Naive thymus-derived CD4-positive, alpha-beta T cell (primary cell): ENCODE data around the gene ARHGAP10. TPM values are rescaled to one million over a fixed set of nuclear protein-coding genes. Genes with fewer than 3 reads are reported as not detected.

Experiments used
- ATAC-seq: fragments of 150-1000 bp; cut with Tn5 transposase; 2 replicates; pipeline ENCODE4 v1.10.0; 2021; ENCODE audit warnings: mild to moderate bottlenecking, moderate library complexity
- CTCF ChIA-PET: fragments of 350-600 bp; sonication (Branson Sonifier 250); formaldehyde crosslinking; loops from one replicate; lab custom pipeline; 2021; ENCODE audit warnings: antibody characterized with exemption; lab: Charles Lee
- POLR2A ChIA-PET: fragments of 350-600 bp; sonication (Branson Sonifier 250); formaldehyde crosslinking; loops from one replicate; lab custom pipeline; 2021; ENCODE audit warnings: antibody characterized with exemption, inconsistent platforms; lab: Charles Lee
- DNase-seq, 9 donors: peaks; one replicate each; pipeline versions ENCODE4 v3.0.0 to v3.0.0-alpha.2; 2020 to 2022; ENCODE audit warnings: mixed read lengths in 1 of 9
- H3K27ac ChIP-seq: one replicate; pipeline ENCODE4 v1.7.0; 2013; ENCODE audit warnings: mild to moderate bottlenecking, low read depth, low read length, moderate library complexity
- H3K27me3 ChIP-seq, 2 donors: one replicate each; pipeline ENCODE4 v1.7.0; 2013; ENCODE audit warnings: low read length in 2 of 2, mild to moderate bottlenecking in 2 of 2, moderate library complexity in 2 of 2; ENCODE audit not compliant: control insufficient read depth in 2 of 2, insufficient read depth in 2 of 2
- H3K36me3 ChIP-seq, 3 experiments: 1 replicate in 2 of 3; 2 replicates in 1 of 3; pipeline ENCODE4 v1.7.0; 2013; ENCODE audit warnings: low read length in 3 of 3, mild to moderate bottlenecking in 3 of 3, moderate library complexity in 1 of 3; ENCODE audit not compliant: insufficient read depth in 3 of 3, control insufficient read depth in 2 of 3
- H3K4me1 ChIP-seq, 2 donors: one replicate each; pipeline ENCODE4 v1.7.0; 2013; ENCODE audit warnings: low read length in 2 of 2, mild to moderate bottlenecking in 2 of 2, moderate library complexity in 1 of 2; ENCODE audit not compliant: control insufficient read depth in 2 of 2, insufficient read depth in 2 of 2
- H3K4me3 ChIP-seq: 2 replicates; pipeline ENCODE4 v1.7.0; 2013; ENCODE audit warnings: mild to moderate bottlenecking, low read length
- H3K9me3 ChIP-seq, 3 experiments: 1 replicate in 2 of 3; 2 replicates in 1 of 3; pipeline ENCODE4 v1.7.0; 2013; ENCODE audit warnings: low read length in 3 of 3; ENCODE audit not compliant: control insufficient read depth in 2 of 3
- H3K27ac Mint-ChIP-seq, 9 donors: one replicate each; pipeline ENCODE4 v1.8.0; 2020 to 2022; ENCODE audit warnings: mixed read lengths in 9 of 9, mild to moderate bottlenecking in 8 of 9, moderate library complexity in 5 of 9, inconsistent platforms in 2 of 9
- H3K27me3 Mint-ChIP-seq, 5 donors: one replicate each; pipeline ENCODE4 v1.8.0; 2021 to 2022; ENCODE audit warnings: mixed read lengths in 5 of 5, mild to moderate bottlenecking in 1 of 5
- H3K36me3 Mint-ChIP-seq, 5 donors: one replicate each; pipeline ENCODE4 v1.8.0; 2020 to 2022; ENCODE audit warnings: mixed read lengths in 5 of 5, mild to moderate bottlenecking in 3 of 5, inconsistent platforms in 1 of 5
- H3K4me1 Mint-ChIP-seq, 7 donors: one replicate each; pipeline ENCODE4 v1.8.0; 2020 to 2022; ENCODE audit warnings: mixed read lengths in 7 of 7, mild to moderate bottlenecking in 3 of 7, inconsistent platforms in 1 of 7
- H3K4me3 Mint-ChIP-seq, 10 donors: one replicate each; pipeline ENCODE4 v1.8.0; 2020 to 2022; ENCODE audit warnings: mild to moderate bottlenecking in 10 of 10, mixed read lengths in 10 of 10, moderate library complexity in 6 of 10, inconsistent platforms in 2 of 10
- H3K9me3 Mint-ChIP-seq, 11 donors: one replicate each; pipeline ENCODE4 v1.8.0; 2020 to 2022; ENCODE audit warnings: mixed read lengths in 11 of 11, mild to moderate bottlenecking in 4 of 11, inconsistent platforms in 1 of 11, moderate library complexity in 1 of 11
- intact Hi-C, 2 donors: fragments of 100-400 bp; cut with micrococcal nuclease; formaldehyde crosslinking; loops; one replicate each; pipeline ENCODE4 v1.15.1; 2023
- polyA plus RNA-seq, 2 donors: library from polyadenylated mRNA; unstranded; fragments of 300-500 nt; fragmentation: Illumina TruSeq; gene quantifications; one replicate each; pipeline ENCODE4 v1.2.3, GENCODE V29; 2021
- total RNA-seq, 6 experiments: library from RNA in 5 of 6; stranded (reverse) in 5 of 6; gene quantifications; 1 replicate in 5 of 6; 2 replicates in 1 of 6; pipeline ENCODE4 v1.2.3 and lab custom pipeline; 2021 to 2026

The ARHGAP10 gene
- total and polyA plus RNA-seq, 7 experiments from 2014 or later = 1.9 to 8.5 (median 3.0) TPM

DNA sequence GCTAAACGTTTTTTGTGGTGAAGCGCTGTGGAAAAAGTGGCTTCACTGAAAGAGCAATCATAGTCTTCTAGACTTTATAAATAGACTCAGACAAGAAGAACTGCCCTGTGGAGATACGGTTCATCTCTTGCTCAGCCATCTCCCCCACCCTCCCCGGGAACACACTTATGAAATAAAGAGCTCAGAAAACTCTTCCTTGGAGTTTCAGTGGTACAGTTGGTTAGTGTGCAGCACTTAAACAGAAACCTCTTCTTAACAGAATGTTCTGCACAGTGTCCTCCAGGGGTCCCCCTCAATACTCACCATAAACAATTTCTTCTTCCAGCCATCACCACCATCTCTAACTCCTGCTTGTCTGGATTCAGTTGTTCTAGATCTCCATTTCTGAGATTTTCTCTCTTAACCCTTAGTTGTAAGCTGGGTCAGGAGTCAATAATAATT is 313.0 kb downstream of the ARHGAP10 start:
- POLR2A ChIA-PET = no interaction called here
- Mint-ChIP-seq H3K27ac (peak overlapping the region in 2 of 9 donors; percentile 21 to 47), H3K36me3 (peaks cover 0 to 10% (median 0%) of the 10 kb centered on the region in 5 donors), H3K27me3 (no peaks in the 10 kb centered on the region), H3K4me3 (no peak overlapping the region), H3K4me1 (peaks cover 7 to 26% (median 17%) of the 10 kb centered on the region in 7 donors), H3K9me3 (no peaks in the 10 kb centered on the region)
- H3K36me3 ChIP-seq = no peaks in the 10 kb centered on the region
- intact Hi-C loops = loop anchor here (1.0 to 2.0 kb wide), 3 partner anchors 16 to 725 kb away; no protein-coding TSS in a partner anchor
- ATAC-seq (peak; percentile 71), DNase-seq (peak in 5 of 9 donors; percentile 20 to 58 (median 46))
- CTCF ChIA-PET = interaction anchor here (1.0 to 1.6 kb wide), 3 partner anchors 10 to 282 kb away, joined by 3 to 4 read pairs (median 3); no protein-coding TSS in a partner anchor
- peaks cover 4% of the 10 kb centered on the region in 2 donors for H3K4me1 ChIP-seq
- no peaks in the 10 kb centered on the region for H3K9me3 ChIP-seq
- no peak overlapping the region for H3K27ac ChIP-seq
- H3K4me3 ChIP-seq = no peak overlapping the region
- no peaks in the 10 kb centered on the region for H3K27me3 ChIP-seq

DNA sequence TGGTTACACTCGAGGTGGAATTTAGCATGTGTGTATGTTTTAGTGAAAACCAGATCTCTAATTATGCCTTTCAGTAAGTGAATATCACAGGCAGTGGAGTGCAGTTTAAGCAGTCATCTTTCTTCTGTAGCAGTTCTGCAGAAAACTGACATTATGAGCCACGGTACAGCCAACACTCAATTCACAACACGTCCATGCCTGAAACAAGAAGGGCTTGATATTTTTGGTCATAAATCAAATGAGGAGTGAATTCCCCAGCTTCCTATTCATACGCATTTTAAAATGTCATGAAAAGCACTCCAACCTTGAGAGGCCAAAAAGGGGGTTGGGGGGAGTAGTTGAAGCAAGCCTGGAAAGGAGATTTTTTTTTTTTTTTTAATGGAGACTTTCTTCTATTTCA is 316.7 kb downstream of the ARHGAP10 start:
- ChIA-PET POLR2A (interaction anchor here (1.2 to 1.4 kb wide), 2 partner anchors 394 to 398 kb away, joined by 3 to 4 read pairs; partner anchors contain the start of gene NR3C2), CTCF (interaction anchor here (0.7 kb wide), 1 partner anchor 208 kb away, joined by 3 read pairs; no protein-coding TSS in a partner anchor)
- Histone ChIP-seq H3K27ac (no peak overlapping the region), H3K27me3 (no peaks in the 10 kb centered on the region), H3K4me1 (peaks cover 30 to 32% of the 10 kb centered on the region in 2 donors), H3K9me3 (no peaks in the 10 kb centered on the region), H3K36me3 (no peaks in the 10 kb centered on the region), H3K4me3 (no peak overlapping the region)
- Mint-ChIP-seq H3K9me3 (peaks cover 0 to 8% (median 0%) of the 10 kb centered on the region in 11 donors), H3K36me3 (peaks cover 0 to 6% (median 2%) of the 10 kb centered on the region in 5 donors), H3K4me3 (no peak overlapping the region), H3K27ac (peak overlapping the region in 3 of 9 donors; percentile 13 to 20 (median 19)), H3K27me3 (no peaks in the 10 kb centered on the region), H3K4me1 (peaks cover 33 to 59% (median 49%) of the 10 kb centered on the region in 7 donors)
- no peak for DNase-seq
- no peak for ATAC-seq
- intact Hi-C loops = no loop called here

DNA sequence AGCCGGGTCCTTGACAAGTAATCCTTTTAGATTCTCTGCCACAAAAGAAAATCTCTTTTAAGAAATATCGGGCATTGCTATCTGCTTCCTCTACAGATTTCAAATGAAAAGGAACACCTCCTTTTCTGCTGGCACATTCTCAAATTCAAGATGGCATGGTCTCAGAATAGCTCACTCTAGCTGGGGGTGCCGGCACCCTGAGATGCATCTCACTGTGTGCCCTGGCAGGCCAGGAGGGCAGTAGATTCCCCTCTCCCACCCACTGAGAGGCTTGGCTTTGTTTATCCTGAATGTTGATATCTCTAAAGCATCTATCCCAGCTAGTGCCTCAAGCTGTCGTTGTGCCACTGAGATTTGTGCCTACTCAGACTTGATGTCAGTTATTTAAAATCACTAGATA is 319.5 kb downstream of the ARHGAP10 start:
- H3K4me1 Mint-ChIP-seq = peaks cover 44 to 69% (median 66%) of the 10 kb centered on the region in 7 donors
- CTCF ChIA-PET = interaction anchor here (1.8 kb wide), 1 partner anchor 10 kb away, joined by 6 read pairs; no protein-coding TSS in a partner anchor

DNA sequence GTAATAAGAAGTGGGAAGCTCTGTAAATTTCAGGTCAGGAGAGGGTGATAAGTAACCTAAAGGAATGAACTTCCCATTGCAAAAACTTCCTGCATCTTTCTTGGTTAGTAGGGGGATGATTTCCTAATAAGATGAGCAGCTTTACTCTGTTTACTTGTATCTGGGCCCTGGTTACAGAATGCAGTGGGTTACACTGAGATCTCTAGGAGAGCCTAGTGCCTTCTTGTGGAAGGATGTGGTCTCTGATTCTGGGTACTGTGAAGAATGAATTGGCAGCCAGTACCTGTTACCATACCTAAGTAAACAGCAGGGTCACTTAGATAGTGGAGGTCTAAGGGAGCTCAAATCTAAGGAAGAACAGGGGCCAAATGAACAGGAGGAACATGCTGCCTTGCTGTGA is 320.6 kb downstream of the ARHGAP10 start:
- peak in 7 of 9 donors; percentile 32 to 87 (median 81) for DNase-seq
- H3K4me3 ChIP-seq = peak overlapping the region; percentile 20
- peaks cover 57 to 63% of the 10 kb centered on the region in 2 donors for H3K4me1 ChIP-seq
- no peaks in the 10 kb centered on the region for H3K27me3 Mint-ChIP-seq
- peak; percentile 86 for ATAC-seq
- intact Hi-C loops = loop anchor here (1.0 to 10.0 kb wide), 9 partner anchors 8 to 1875 kb away; partner anchors contain the start of genes ARHGAP10 (in 1 of the 2), LSM6 (in 1 of the 2), NR3C2 (in 1 of the 2) and PRMT9 (in 1 of the 2)
- H3K4me1 Mint-ChIP-seq = peaks cover 49 to 71% (median 67%) of the 10 kb centered on the region in 7 donors
- peak overlapping the region; percentile 2 to 82 (median 67) for H3K4me3 Mint-ChIP-seq
- H3K36me3 Mint-ChIP-seq = peaks cover 3 to 15% (median 4%) of the 10 kb centered on the region in 5 donors
- peaks cover 0 to 40% (median 5%) of the 10 kb centered on the region in 11 donors for H3K9me3 Mint-ChIP-seq
- H3K27me3 ChIP-seq = no peaks in the 10 kb centered on the region
- peak overlapping the region; percentile 82 to 99 (median 93) for H3K27ac Mint-ChIP-seq
- ChIA-PET CTCF (interaction anchor here (0.7 to 1.8 kb wide), 5 partner anchors 9 to 67 kb away, joined by 3 to 6 read pairs (median 6); no protein-coding TSS in a partner anchor), POLR2A (interaction anchor here (0.8 to 7.4 kb wide), 7 partner anchors 9 to 394 kb away, joined by 3 to 99 read pairs (median 4); partner anchors contain the start of gene NR3C2)
- H3K9me3 ChIP-seq = peaks cover 0 to 7% (median 0%) of the 10 kb centered on the region in 3 experiments
- H3K36me3 ChIP-seq = no peaks in the 10 kb centered on the region
- H3K27ac ChIP-seq = peak overlapping the region; percentile 72

More for the DNA sequence above, 319.5 kb downstream of the ARHGAP10 start:
- Histone ChIP-seq H3K27ac (peak overlapping the region; percentile 72), H3K27me3 (no peaks in the 10 kb centered on the region), H3K4me3 (peak overlapping the region; percentile 1), H3K4me1 (peaks cover 51 to 54% of the 10 kb centered on the region in 2 donors), H3K36me3 (no peaks in the 10 kb centered on the region), H3K9me3 (no peaks in the 10 kb centered on the region)
- Mint-ChIP-seq H3K36me3 (peaks cover 0 to 10% (median 4%) of the 10 kb centered on the region in 5 donors), H3K27ac (peak overlapping the region; percentile 82 to 99 (median 93)), H3K27me3 (no peaks in the 10 kb centered on the region), H3K4me3 (peak overlapping the region in 6 of 10 donors; percentile 5 to 82 (median 66)), H3K9me3 (peaks cover 0 to 29% (median 3%) of the 10 kb centered on the region in 11 donors)
- ATAC-seq (no peak), DNase-seq (no peak)
- POLR2A ChIA-PET = interaction anchor here (0.8 to 7.4 kb wide), 5 partner anchors 9 to 395 kb away, joined by 3 to 99 read pairs (median 4); partner anchors contain the start of gene NR3C2
- intact Hi-C loops = loop anchor here (2.0 to 10.0 kb wide), 7 partner anchors 61 to 1874 kb away; partner anchors contain the start of genes ARHGAP10 (in 1 of the 2), LSM6 (in 1 of the 2) and PRMT9 (in 1 of the 2)

DNA sequence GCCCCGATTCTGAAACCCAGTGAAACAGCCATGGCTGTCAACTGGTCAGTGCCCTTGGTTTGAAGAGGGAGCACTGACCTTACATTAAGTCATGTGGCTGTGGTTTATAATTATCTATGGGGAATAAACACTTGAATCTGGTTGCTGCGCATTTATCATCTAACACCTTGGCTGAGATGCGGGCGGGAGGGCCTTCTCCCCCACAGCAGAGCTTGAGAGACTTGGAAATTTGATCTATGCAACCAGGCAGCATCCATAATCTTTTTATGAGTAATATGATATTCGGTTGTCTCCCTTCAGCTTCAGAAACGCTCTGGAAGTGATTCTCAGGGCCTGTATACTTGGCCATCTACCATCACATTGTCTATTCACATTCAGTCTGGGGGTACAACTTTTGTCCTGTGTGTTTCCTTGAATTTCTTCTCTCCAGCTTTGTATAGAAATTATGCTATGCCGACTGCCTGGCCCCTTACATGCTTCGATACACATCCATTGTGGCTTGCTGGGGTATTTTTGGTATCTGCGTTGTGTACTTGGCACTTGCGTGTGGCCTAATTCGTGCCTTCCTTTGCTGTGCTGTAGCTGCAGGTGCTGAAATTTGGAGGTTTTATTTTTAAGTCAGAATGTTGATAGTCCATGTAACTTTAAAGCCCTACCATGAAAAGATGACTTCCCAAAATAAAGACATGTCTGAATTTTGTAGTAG is 321.6 kb downstream of the ARHGAP10 start:
- H3K27ac ChIP-seq = peak overlapping the region; percentile 72

More for the DNA sequence above, 321.6 kb downstream of the ARHGAP10 start:
- Mint-ChIP-seq H3K4me1 (peaks cover 51 to 81% (median 77%) of the 10 kb centered on the region in 7 donors), H3K27ac (peak overlapping the region; percentile 47 to 99 (median 93)), H3K9me3 (peaks cover 0 to 50% (median 12%) of the 10 kb centered on the region in 11 donors), H3K36me3 (peaks cover 3 to 19% (median 6%) of the 10 kb centered on the region in 5 donors), H3K4me3 (peak overlapping the region in 8 of 10 donors; percentile 16 to 71 (median 50)), H3K27me3 (no peaks in the 10 kb centered on the region)
- Histone ChIP-seq H3K9me3 (peaks cover 0 to 17% (median 0%) of the 10 kb centered on the region in 3 experiments), H3K27me3 (no peaks in the 10 kb centered on the region), H3K36me3 (no peaks in the 10 kb centered on the region), H3K4me3 (peak overlapping the region; percentile 20), H3K4me1 (peaks cover 57 to 64% of the 10 kb centered on the region in 2 donors)
- intact Hi-C loops = loop anchor here (2.0 to 10.0 kb wide), 7 partner anchors 59 to 1876 kb away; partner anchors contain the start of genes ARHGAP10 (in 1 of the 2), LSM6 (in 1 of the 2), NR3C2 (in 1 of the 2) and PRMT9 (in 1 of the 2)
- CTCF ChIA-PET = interaction anchor here (1.5 to 1.8 kb wide), 2 partner anchors 8 to 29 kb away, joined by 6 read pairs; no protein-coding TSS in a partner anchor
- POLR2A ChIA-PET = interaction anchor here (0.8 to 7.4 kb wide), 4 partner anchors 31 to 393 kb away, joined by 3 to 99 read pairs (median 4); partner anchors contain the start of gene NR3C2
- no peak for DNase-seq
- no peak for ATAC-seq
